IPS DF 4.7 (cell line): Measurements from ENCODE around the gene ACTN3.
"Not testable (repeated sequence)": the region's sequence is repeated elsewhere in the genome, so short reads cannot be mapped to it uniquely, and the experiment has no call there.

Source experiments
- DNase-seq: peaks from one replicate; pipeline ENCODE4 v3.0.0-alpha.2; 2013; ENCODE audit warnings: low spot score; ENCODE audit errors: extremely low read depth

ACTN3 gene

GRCh38 chr11:66564538-66564937 is 17.8 kb downstream of the ACTN3 start:
- no peak for DNase-seq

- no peak for DNase-seq
Measured at GRCh38 chr11:66564984-66565383, 18.3 kb downstream of the ACTN3 start.

GRCh38 chr11:66566221-66566620 is 19.5 kb downstream of the ACTN3 start:
- DNase-seq, result no peak

GRCh38 chr11:66567787-66568123 is 21.1 kb downstream of the ACTN3 start:
- no peak for DNase-seq

- DNase-seq, result no peak
Measured at GRCh38 chr11:66568124-66568916, 21.6 kb downstream of the ACTN3 start, which contains the start of gene CTSF. Gene CTSF (minus strand): TSS chr11:66568606. CDS start chr11:66568486, 120 bp downstream.

- no peak for DNase-seq
Measured at GRCh38 chr11:66569076-66569475, 22.4 kb downstream of the ACTN3 start.

GRCh38 chr11:66570079-66570849 is 23.6 kb downstream of the ACTN3 start:
- DNase-seq, result no peak

GRCh38 chr11:66570850-66571180 is 24.1 kb downstream of the ACTN3 start:
- DNase-seq, result no peak

GRCh38 chr11:66579017-66579606 is 32.4 kb downstream of the ACTN3 start:
- DNase-seq, result no peak

- DNase-seq, result no peak
Measured at GRCh38 chr11:66580803-66581202, 34.1 kb downstream of the ACTN3 start.

GRCh38 chr11:66581261-66581660 is 34.6 kb downstream of the ACTN3 start:
- no peak for DNase-seq

GRCh38 chr11:66582565-66583147 is 36.0 kb downstream of the ACTN3 start:
- DNase-seq, result not testable (repeated sequence)

GRCh38 chr11:66585447-66585846 is 38.7 kb downstream of the ACTN3 start:
- DNase-seq, result not testable (repeated sequence)

GRCh38 chr11:66586136-66586535 is 39.4 kb downstream of the ACTN3 start:
- no peak for DNase-seq

- not testable (repeated sequence) for DNase-seq
Measured at GRCh38 chr11:66589315-66589714, 42.6 kb downstream of the ACTN3 start.

- DNase-seq, result no peak
Measured at GRCh38 chr11:66589996-66590675, 43.4 kb downstream of the ACTN3 start.

GRCh38 chr11:66591175-66591574 is 44.5 kb downstream of the ACTN3 start:
- DNase-seq, result no peak

GRCh38 chr11:66592457-66593302 is 46.0 kb downstream of the ACTN3 start, which contains the start of the genes CCDC87 and CCS:
Gene CCDC87 (minus strand): TSS chr11:66593063. CDS start chr11:66593015, 48 bp downstream.
Gene CCS (plus strand): TSS chr11:66593185. CDS start chr11:66593262, 77 bp downstream.
- DNase-seq, result no peak

GRCh38 chr11:66593303-66593635 is 46.6 kb downstream of the ACTN3 start:
- DNase-seq, result no peak

GRCh38 chr11:66593650-66594049 is 46.9 kb downstream of the ACTN3 start:
- no peak for DNase-seq
